Astrocyte of the spinal cord (primary cell): Measurements from ENCODE around the gene PGAM5.

Experiments used
- DNase-seq: peaks from one replicate; pipeline ENCODE4 v3.0.0; 2011; ENCODE audit warnings: low read depth, low spot score
- H3K4me3 ChIP-seq: 2 replicates; pipeline ENCODE4 v1.5.1; 2011; ENCODE audit warnings: low read depth, mild to moderate bottlenecking, low read length, moderate library complexity
- CTCF ChIP-seq: IDR thresholded peaks from 2 replicates; pipeline ENCODE4 v1.5.1; 2012; ENCODE audit warnings: low read depth, mild to moderate bottlenecking, low read length, inconsistent platforms
- in situ Hi-C: cut with HindIII; loops from 2 replicates; pipeline ENCODE4 v1.10.0; 2017; ENCODE audit warnings: low sequenced_read_pairs

The PGAM5 gene

DNA sequence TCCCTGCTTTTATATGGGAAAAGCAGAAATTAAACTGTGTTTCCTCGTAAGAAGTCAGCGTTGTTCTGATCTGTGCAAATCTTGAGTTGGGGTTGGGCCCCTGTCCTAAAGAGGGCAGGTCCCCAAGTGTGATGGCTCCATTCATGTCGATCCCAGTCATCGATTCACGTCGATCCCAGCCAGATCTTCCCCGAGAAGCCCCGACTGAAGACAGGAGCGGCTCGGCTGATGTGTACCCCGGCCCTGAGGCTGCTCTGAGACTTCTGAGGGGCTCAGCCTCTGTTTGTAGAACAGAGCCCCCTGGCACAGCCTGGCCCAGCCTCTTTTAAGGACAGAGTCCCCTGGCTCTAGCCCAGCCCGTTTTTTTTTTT is 9.3 kb downstream of the PGAM5 start:
- DNase-seq = no peak
- no peak for TF ChIP-seq CTCF
- H3K4me3 ChIP-seq = no peak overlapping the region
- in situ Hi-C loops = no loop called here

DNA sequence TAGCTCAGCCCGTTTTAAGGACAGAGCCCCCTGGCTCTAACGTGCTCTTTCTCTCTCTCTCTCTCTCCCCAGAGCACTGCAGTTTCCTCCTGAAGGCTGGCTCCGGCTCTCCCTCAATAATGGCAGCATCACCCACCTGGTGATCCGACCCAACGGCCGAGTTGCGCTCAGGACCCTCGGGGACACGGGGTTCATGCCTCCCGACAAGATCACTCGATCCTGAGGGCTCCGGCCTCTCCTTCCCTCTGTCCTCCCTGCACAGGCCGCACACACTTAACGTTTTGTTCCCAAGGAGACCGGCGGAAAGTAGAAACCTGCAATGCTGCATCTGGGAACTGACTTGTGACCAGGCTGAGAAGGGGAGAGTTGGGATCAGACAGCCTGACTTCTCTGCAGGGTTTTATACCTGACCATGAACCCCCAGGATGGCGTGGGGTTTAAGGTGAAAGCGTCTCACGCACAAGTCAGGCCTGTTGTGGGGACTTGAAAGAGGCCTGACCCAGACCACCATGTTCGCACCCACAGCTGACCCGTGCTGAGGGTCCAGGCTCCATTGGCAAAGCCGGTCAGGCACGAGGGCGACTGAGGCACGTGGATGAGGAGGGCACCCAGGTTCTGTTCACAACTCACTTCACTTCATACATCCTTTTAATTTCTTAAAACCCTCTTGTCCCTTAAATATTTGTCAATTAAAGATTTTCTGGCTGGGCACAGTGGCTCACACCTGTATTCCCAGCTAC is 10.1 kb downstream of the PGAM5 start:
- TF ChIP-seq CTCF = no peak
- H3K4me3 ChIP-seq = no peak overlapping the region
- in situ Hi-C loops = no loop called here
- no peak for DNase-seq

- no peak for TF ChIP-seq CTCF
- H3K4me3 ChIP-seq = no peak overlapping the region
- DNase-seq = peak; percentile 18
- in situ Hi-C loops = no loop called here
Measured at GRCh38 chr12:132723015-132723763, 12.5 kb downstream of the PGAM5 start.

GRCh38 chr12:132723764-132724140 is 13.1 kb downstream of the PGAM5 start:
- peak; percentile 18 for DNase-seq
- H3K4me3 ChIP-seq = no peak overlapping the region
- in situ Hi-C loops = no loop called here
- no peak for TF ChIP-seq CTCF

DNA sequence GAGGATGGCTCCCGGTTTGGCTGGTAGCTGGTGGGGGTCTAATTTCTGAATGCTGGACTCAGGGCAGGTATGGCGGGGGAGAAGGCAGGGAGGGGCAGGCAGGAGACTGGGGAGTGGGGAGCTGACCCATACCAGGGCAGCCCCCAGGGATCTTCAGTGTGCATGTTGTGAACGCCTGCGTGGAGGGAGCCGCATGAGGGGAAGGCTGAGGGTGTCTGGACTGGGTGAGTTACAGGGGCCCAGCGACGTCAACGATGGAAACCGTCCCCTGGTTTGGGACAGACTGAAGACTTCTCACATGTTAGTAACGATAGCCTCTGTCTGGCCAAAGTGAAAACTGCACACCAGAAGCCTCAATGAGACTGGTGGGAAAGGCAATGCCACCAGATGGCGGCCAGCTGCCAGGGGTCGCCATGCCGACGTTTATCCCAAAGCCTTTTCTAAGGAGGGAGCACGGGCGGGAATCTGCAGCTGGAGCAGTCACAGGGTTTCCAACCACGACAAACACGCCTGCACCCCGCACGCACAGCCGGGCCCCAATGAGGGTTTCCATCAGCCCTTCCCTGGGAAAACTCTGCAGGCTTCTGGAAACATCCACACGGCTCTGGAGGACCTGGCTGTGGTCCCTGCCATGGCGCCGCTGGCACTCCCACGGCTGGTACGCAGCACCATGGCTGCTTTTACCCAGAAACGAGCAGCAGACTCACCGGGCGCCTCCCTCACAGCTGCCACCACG is 14.0 kb downstream of the PGAM5 start:
- H3K4me3 ChIP-seq = no peak overlapping the region
- no peak for TF ChIP-seq CTCF
- in situ Hi-C loops = no loop called here
- no peak for DNase-seq

- in situ Hi-C loops = no loop called here
- TF ChIP-seq CTCF = no peak
- H3K4me3 ChIP-seq = no peak overlapping the region
- no peak for DNase-seq
Measured at GRCh38 chr12:132726386-132726785, 15.7 kb downstream of the PGAM5 start.
